Ureter (tissue), 1 donor: ENCODE results near the gene CYP26B1. TPM values are rescaled to one million over a fixed set of nuclear protein-coding genes. Genes with fewer than 3 reads are reported as not detected.

Experiments used
- DNase-seq: peaks from one replicate; pipeline ENCODE4 v3.0.0-alpha.2; 2020; ENCODE audit warnings: low spot score
- total RNA-seq: library from RNA; stranded (reverse); gene quantifications from one replicate; pipeline ENCODE4 v1.2.4, GENCODE V29; 2023
- donor health status: DM: yes; HTN: yes; CAD: no.

Gene CYP26B1
- 1.1 TPM for total RNA-seq

- no peak for DNase-seq
These were observed at the start of gene CYP26B1 for GRCh38 chr2:72147303-72147971. CYP26B1 (minus strand) TSS chr2:72147862; CDS start chr2:72147834, 28 bp downstream.

- DNase-seq = no peak
These were observed 46.1 kb upstream of the CYP26B1 start for GRCh38 chr2:72193723-72194122.

GRCh38 chr2:72191441-72191840 lies 43.8 kb upstream of the CYP26B1 start:
- no peak for DNase-seq

GRCh38 chr2:72185206-72185605 lies 37.5 kb upstream of the CYP26B1 start:
- no peak for DNase-seq

GRCh38 chr2:72183466-72183865 lies 35.8 kb upstream of the CYP26B1 start:
- DNase-seq = no peak

GRCh38 chr2:72183016-72183415 lies 35.4 kb upstream of the CYP26B1 start:
- DNase-seq = no peak

GRCh38 chr2:72182547-72182946 lies 34.9 kb upstream of the CYP26B1 start:
- DNase-seq = no peak

- DNase-seq = no peak
These were observed 34.0 kb upstream of the CYP26B1 start for GRCh38 chr2:72181616-72182015.

GRCh38 chr2:72180351-72180750 lies 32.7 kb upstream of the CYP26B1 start:
- DNase-seq = no peak

GRCh38 chr2:72178551-72178950 lies 30.9 kb upstream of the CYP26B1 start:
- no peak for DNase-seq

GRCh38 chr2:72176281-72176680 lies 28.6 kb upstream of the CYP26B1 start:
- no peak for DNase-seq

GRCh38 chr2:72175636-72176035 lies 28.0 kb upstream of the CYP26B1 start:
- no peak for DNase-seq

- no peak for DNase-seq
These were observed 26.1 kb upstream of the CYP26B1 start for GRCh38 chr2:72173640-72174321.

GRCh38 chr2:72172478-72172877 lies 24.8 kb upstream of the CYP26B1 start:
- no peak for DNase-seq

GRCh38 chr2:72166279-72166678 lies 18.6 kb upstream of the CYP26B1 start:
- DNase-seq = no peak

- DNase-seq = no peak
These were observed 18.1 kb upstream of the CYP26B1 start for GRCh38 chr2:72165792-72166191.

GRCh38 chr2:72162574-72162973 lies 14.9 kb upstream of the CYP26B1 start:
- DNase-seq = no peak

- peak; percentile 9 for DNase-seq
These were observed 11.7 kb upstream of the CYP26B1 start for GRCh38 chr2:72159211-72159993.

GRCh38 chr2:72157871-72158771 lies 10.5 kb upstream of the CYP26B1 start:
- DNase-seq = peak; percentile 30

GRCh38 chr2:72156872-72157271 lies 9.2 kb upstream of the CYP26B1 start:
- no peak for DNase-seq

- DNase-seq = no peak
These were observed 8.1 kb upstream of the CYP26B1 start for GRCh38 chr2:72155737-72156136.

- DNase-seq = no peak
These were observed 7.5 kb upstream of the CYP26B1 start for GRCh38 chr2:72155151-72155550.
